K562 (cell line): Measurements from ENCODE around the gene PIK3CG. TPM values are rescaled to one million over a fixed set of nuclear protein-coding genes. Genes with fewer than 3 reads are reported as not detected.
A peak's percentile ranks its signal among the peaks of the same experiment; 100 is the strongest.

Experiments
- ATAC-seq: fragments of 200-7000 bp; cut with Tn5 transposase; 3 replicates; pipeline ENCODE4 v1.9.1; 2020; ENCODE audit warnings: moderate library complexity
- BruUV-seq: library from RNA; stranded (reverse); fragments of 400-500 nt; replicated peaks from 2 replicates; lab custom pipeline; 2021; lab: Mats Ljungman, UMichigan
- CTCF ChIA-PET: fragments of 300-600 bp; formaldehyde crosslinking; extraction: SDS; loops from one replicate; lab custom pipeline; 2021; ENCODE audit warnings: low intra/inter-chr PET ratio; lab: Yijun Ruan, JAX
- POLR2A ChIA-PET: fragments of 300-600, 350-650 bp; sonication (Branson Sonifier 250); formaldehyde crosslinking; extraction: SDS; loops from one replicate; lab custom pipeline; 2021; ENCODE audit warnings: antibody characterized with exemption, inconsistent platforms; lab: Yijun Ruan, JAX
- DNase-seq, 4 experiments: peaks; one replicate each; pipeline versions ENCODE4 v3.0.0 to v3.0.0-alpha.2; 2011 to 2018; ENCODE audit warnings: low spot score in 3 of 4, mixed read lengths in 3 of 4; ENCODE audit errors: extremely low read depth in 1 of 4
- FAIRE-seq: peaks from 2 replicates; lab custom pipeline; 2011; peaks lifted over from hg19 to GRCh38; lab: Jason Lieb, UNC
- H2AFZ ChIP-seq: 2 replicates; pipeline ENCODE4 v1.6.0; 2011; ENCODE audit warnings: low read depth, low read length, control low read depth, inconsistent platforms
- H3K27ac ChIP-seq: fragments of 200-600 bp; 3 replicates; pipeline ENCODE4 v1.8.0; 2011; ENCODE audit warnings: low read depth, mild to moderate bottlenecking, control low read depth, inconsistent platforms, low read length, moderate library complexity, mixed read lengths; ENCODE audit errors: extremely low read depth
- H3K27me3 ChIP-seq, 2 experiments: fragments of 300-600 bp in 1 of 2; 2 replicates in 1 of 2; 3 replicates in 1 of 2; pipeline versions ENCODE4 v1.6.0 to v1.8.0; 2011; ENCODE audit warnings: inconsistent platforms in 2 of 2, low read length in 2 of 2, mild to moderate bottlenecking in 1 of 2, mixed read lengths in 1 of 2, moderate library complexity in 1 of 2; ENCODE audit not compliant: control insufficient read depth in 2 of 2, insufficient read depth in 2 of 2
- H3K36me3 ChIP-seq: fragments of 300-600 bp; 3 replicates; pipeline ENCODE4 v1.8.0; 2011; ENCODE audit warnings: mild to moderate bottlenecking, low read length, inconsistent platforms; ENCODE audit not compliant: control insufficient read depth, insufficient read depth
- H3K4me1 ChIP-seq, 2 experiments: fragments of 200-600 bp in 1 of 2; replicated peaks in 1 of 2; 2 replicates in 1 of 2; 3 replicates in 1 of 2; pipeline versions ENCODE4 v1.5.1 to v1.8.0; 2011; ENCODE audit warnings: inconsistent platforms in 2 of 2, low read length in 2 of 2, mild to moderate bottlenecking in 1 of 2, mixed read lengths in 1 of 2, moderate library complexity in 1 of 2; ENCODE audit not compliant: control insufficient read depth in 2 of 2, insufficient read depth in 2 of 2
- H3K4me2 ChIP-seq: 2 replicates; pipeline ENCODE4 v1.6.1; 2011; ENCODE audit warnings: low read length, control low read depth, inconsistent platforms, mixed read lengths; ENCODE audit not compliant: insufficient read depth
- H3K4me3 ChIP-seq: fragments of 200-600 bp; sonication (generic), shearing (Covaris generic); 2 replicates; pipeline ENCODE4 v1.5.1; 2016; ENCODE audit warnings: control low read depth, inconsistent platforms
- H3K79me2 ChIP-seq: fragments of 200-600 bp; 3 replicates; pipeline ENCODE4 v1.8.0; 2011; ENCODE audit warnings: low read length, inconsistent platforms; ENCODE audit not compliant: control insufficient read depth, insufficient read depth
- H3K9ac ChIP-seq, 2 experiments: 2 replicates each; pipeline versions ENCODE4 v1.6.0 to v1.6.1; 2011; ENCODE audit warnings: low read depth in 2 of 2, low read length in 2 of 2, control low read depth in 1 of 2, inconsistent platforms in 1 of 2, mild to moderate bottlenecking in 1 of 2, mixed read lengths in 1 of 2; ENCODE audit not compliant: insufficient read depth in 1 of 2
- H3K9me1 ChIP-seq: one replicate; pipeline ENCODE4 v1.6.0; 2011; ENCODE audit warnings: inconsistent platforms, mild to moderate bottlenecking, low read length, moderate library complexity; ENCODE audit not compliant: control insufficient read depth, insufficient read depth
- H3K9me3 ChIP-seq: replicated peaks from 2 replicates; pipeline ENCODE4 v1.5.1; 2011; ENCODE audit warnings: low read depth, low read length, inconsistent platforms; ENCODE audit not compliant: control insufficient read depth, insufficient read depth
- H4K20me1 ChIP-seq: replicated peaks from 2 replicates; pipeline ENCODE4 v1.6.1; 2011; ENCODE audit warnings: low read length, inconsistent platforms, mixed read lengths; ENCODE audit not compliant: control insufficient read depth, insufficient read depth
- GABPB1 ChIP-seq: sonication (generic); formaldehyde crosslinking; IDR thresholded peaks from 2 replicates; pipeline ENCODE4 v1.8.0; 2022; ENCODE audit warnings: mild to moderate bottlenecking, missing genetic modification reagents
- HSF4 ChIP-seq: fragments of 250-450 bp; sonication (Bioruptor Pico); IDR thresholded peaks from 2 replicates; pipeline ENCODE4 v2.1.2; 2022; ENCODE audit warnings: mild to moderate bottlenecking, moderate library complexity, borderline replicate concordance
- PPARD ChIP-seq: fragments of 250-450 bp; sonication (Bioruptor Pico); IDR thresholded peaks from 2 replicates; pipeline ENCODE4 v1.8.0; 2022; ENCODE audit warnings: inconsistent platforms, mild to moderate bottlenecking, moderate library complexity
- ZEB2 ChIP-seq: fragments of 450-650 bp; IDR thresholded peaks from 2 replicates; pipeline ENCODE4 v1.6.1; 2016
- ZNF212 ChIP-seq: fragments of 450-650 bp; formaldehyde crosslinking; IDR thresholded peaks from 2 replicates; pipeline ENCODE4 v1.4.0; 2020; ENCODE audit warnings: mild to moderate bottlenecking
- ZNF764 ChIP-seq: fragments of 250-450 bp; sonication (Bioruptor Pico); IDR thresholded peaks from 2 replicates; pipeline ENCODE4 v1.4.0; 2020; ENCODE audit warnings: low read depth, mild to moderate bottlenecking, moderate library complexity
- ZNF766 ChIP-seq: fragments of 200-800 bp; sonication (Bioruptor generic); conservative IDR thresholded peaks from 2 replicates; pipeline ENCODE4 v1.6.1; 2016; ENCODE audit warnings: missing genetic modification characterization, missing compliant biosample characterization
- WGBS: fragments of 100-300 bp; shearing (Covaris generic); methylation state at CpG from one replicate; pipeline ENCODE4 v1.1.6; 2016; ENCODE audit warnings: low coverage, mixed read lengths; ENCODE audit not compliant: insufficient coverage; ENCODE audit errors: missing lambda C conversion rate; 5-methylcytosine and 5-hydroxymethylcytosine counted together
- in situ Hi-C: fragments of 300-500 bp; cut with MboI; formaldehyde crosslinking; loops from 4 replicates; pipeline ENCODE4 v1.15.0; 2018; ENCODE audit warnings: inconsistent platforms, mixed read lengths
- intact Hi-C: fragments of 100-400 bp; cut with micrococcal nuclease; formaldehyde crosslinking; loops from 2 replicates; pipeline ENCODE4 v1.14.2; 2022
- polyA plus RNA-seq, 8 experiments: library from polyadenylated mRNA; depleted of rRNA in 4 of 8; stranded (reverse) in 5 of 8; unstranded in 3 of 8; fragments of >200 nt; fragmentation: Nextera tagmentation in 2 of 8; fragmentation: Illumina TruSeq in 1 of 8; extraction: Ambion mirVana in 2 of 8; extraction: Trizol in 1 of 8; gene quantifications; 2 replicates each; pipeline versions ENCODE4 v1.2.1 to v1.2.3, GENCODE V29; 2011 to 2014; ENCODE audit warnings: inconsistent platforms in 1 of 8, missing spikeins in 1 of 8
- total RNA-seq, 7 experiments: library from RNA; depleted of rRNA in 6 of 7; stranded (reverse); fragments of >200 nt in 6 of 7; fragmentation: Illumina TruSeq in 2 of 7; extraction: Trizol in 2 of 7; gene quantifications; 2 replicates each; pipeline versions ENCODE4 v1.2.1 to v1.2.3, GENCODE V29; 2011 to 2021; ENCODE audit warnings: low replicate concordance in 1 of 7

The PIK3CG gene
- total and polyA plus RNA-seq, 9 of the 15 experiments (the other 6 are each of a cell fraction or from before 2014, with no cell fraction given), result 5.3 to 42.5 (median 29.0) TPM

DNA sequence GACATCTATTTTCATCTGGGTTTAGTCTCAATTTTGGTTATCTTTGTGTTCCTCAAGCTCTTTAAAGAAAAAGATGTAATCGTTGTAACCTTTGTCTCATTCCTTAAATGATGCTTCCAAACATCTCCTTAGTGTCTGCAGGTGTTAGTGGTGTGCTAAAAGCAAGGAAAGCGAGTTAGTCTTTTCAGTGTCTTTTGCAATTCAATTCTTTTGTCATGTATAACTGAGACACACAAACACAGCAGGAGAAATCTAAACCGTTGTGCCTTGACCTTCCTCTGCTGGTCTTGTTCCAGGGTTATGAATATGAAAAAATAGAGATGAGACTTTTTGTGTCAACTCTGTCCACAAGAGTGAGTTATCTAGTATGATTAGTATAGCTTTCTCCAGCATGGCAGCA lies 40.7 kb downstream of the PIK3CG start:
- Histone ChIP-seq H3K36me3 (peaks cover 13% of the 10 kb centered on the region; the same call in 1 of the 3 replicates), H3K4me3 (no peak overlapping the region), H4K20me1 (no peaks in the 10 kb centered on the region), H3K27me3 (no peaks in the 10 kb centered on the region)
- ATAC-seq, result 0 out of 3 replicates have a peak, but pooled peaks have one; percentile 36
- in situ Hi-C loops, result no loop called here
- POLR2A ChIA-PET, result interaction anchor here (0.6 to 1.5 kb wide), 3 partner anchors 10 to 376 kb away, joined by 3 read pairs; no protein-coding TSS in a partner anchor
- TF ChIP-seq ZEB2 (no peak), GABPB1 (CRISPR knock-in tag) (no peak), HSF4 (CRISPR knock-in tag) (no peak), ZNF212 (CRISPR knock-in tag) (no peak), PPARD (CRISPR knock-in tag) (0 out of 2 replicates have a peak, but pooled peaks have one; percentile 13), ZNF766 (CRISPR knock-in tag) (no peak), ZNF764 (CRISPR knock-in tag) (no peak)
- TF ChIP-seq, all 486 proteins: peak for 1
- no peak overlapping the region for H3K9ac ChIP-seq
- no peaks in the 10 kb centered on the region for H3K9me1 ChIP-seq
- no peaks in the 10 kb centered on the region for H3K79me2 ChIP-seq
- DNase-seq, result no peak
- no peak overlapping the region for H3K27ac ChIP-seq
- H3K4me1 ChIP-seq, result no peaks in the 10 kb centered on the region; a peak in 1 of 5 replicates
- BruUV-seq, result no TSS peak
- no peak overlapping the region for H2AFZ ChIP-seq
- WGBS, result 40% methylated on average over 3 of the region's 3 CpGs
- H3K4me2 ChIP-seq, result no peak overlapping the region
- CTCF ChIA-PET, result no interaction called here
- no peaks in the 10 kb centered on the region for H3K9me3 ChIP-seq
- intact Hi-C loops, result no loop called here
- no peak for FAIRE-seq
